ENCODE results near the gene SOX6. TPM values are rescaled to one million over a fixed set of nuclear protein-coding genes. Genes with fewer than 3 reads are reported as not detected.

The SOX6 gene
- total RNA-seq, 1 donor from 2014 or later, result 13.2 TPM

- H3K4me2 ChIP-seq (ENCODE audit: low read length), result no peak overlapping the region
- no peaks in the 10 kb centered on the region for H3K9me3 ChIP-seq (ENCODE audit: insufficient read depth, low read depth, low read length)
- H4K20me1 ChIP-seq (ENCODE audit: insufficient read depth, low read length), result no peaks in the 10 kb centered on the region
- H3K9ac ChIP-seq (ENCODE audit: low read length), result no peak overlapping the region
- DNase-seq (ENCODE audit: low read depth), result no peak
- no peak overlapping the region for H2AFZ ChIP-seq (ENCODE audit: low read depth, low read length)
- no peaks in the 10 kb centered on the region for H3K36me3 Mint-ChIP-seq (ENCODE audit: low read depth, unreplicated experiment)
- no peaks in the 10 kb centered on the region for H3K9me3 Mint-ChIP-seq (ENCODE audit: unreplicated experiment)
- no peaks in the 10 kb centered on the region for H3K36me3 ChIP-seq (ENCODE audit: insufficient read depth, low read length)
- peak overlapping the region; percentile 59 for H3K27ac Mint-ChIP-seq (ENCODE audit: unreplicated experiment)
- no peak for FAIRE-seq
- H3K4me1 ChIP-seq (ENCODE audit: insufficient read depth, low read length), result no peaks in the 10 kb centered on the region
- no peak for TF ChIP-seq EZH2 (IDR thresholded peaks at IDR 0.05; ENCODE audit: insufficient read depth, low read length)
- TF ChIP-seq CTCF (IDR thresholded peaks at IDR 0.05; ENCODE audit: insufficient read depth, low read depth, low read length), result no peak
- no peak overlapping the region for H3K4me3 Mint-ChIP-seq (ENCODE audit: unreplicated experiment)
- no peaks in the 10 kb centered on the region for H3K27me3 Mint-ChIP-seq (ENCODE audit: low read depth, unreplicated experiment)
- H3K4me3 ChIP-seq (ENCODE audit: insufficient read depth, low read depth, low read length), result no peak overlapping the region
- no peaks in the 10 kb centered on the region for H3K79me2 ChIP-seq (ENCODE audit: insufficient read depth, low read length)
- H3K27ac ChIP-seq (ENCODE audit: low read depth, low read length), result no peak overlapping the region
- peaks cover 8% of the 10 kb centered on the region for H3K4me1 Mint-ChIP-seq (ENCODE audit: low read depth, unreplicated experiment)
- no peaks in the 10 kb centered on the region for H3K27me3 ChIP-seq (ENCODE audit: insufficient read depth, low read length)
Observed at GRCh38 chr11:16239141-16240105, 116.9 kb downstream of the SOX6 start.

- Mint-ChIP-seq H3K4me3 (ENCODE audit: unreplicated experiment) (no peak overlapping the region), H3K27ac (ENCODE audit: unreplicated experiment) (no peak overlapping the region), H3K4me1 (ENCODE audit: low read depth, unreplicated experiment) (peaks cover 9% of the 10 kb centered on the region), H3K9me3 (ENCODE audit: unreplicated experiment) (no peaks in the 10 kb centered on the region), H3K27me3 (ENCODE audit: low read depth, unreplicated experiment) (no peaks in the 10 kb centered on the region), H3K36me3 (ENCODE audit: low read depth, unreplicated experiment) (no peaks in the 10 kb centered on the region)
- Histone ChIP-seq H3K79me2 (ENCODE audit: insufficient read depth, low read length) (no peaks in the 10 kb centered on the region), H3K4me2 (ENCODE audit: low read length) (no peak overlapping the region), H3K4me1 (ENCODE audit: insufficient read depth, low read length) (no peaks in the 10 kb centered on the region), H3K36me3 (ENCODE audit: insufficient read depth, low read length) (no peaks in the 10 kb centered on the region), H3K27ac (ENCODE audit: low read depth, low read length) (no peak overlapping the region), H3K9me3 (ENCODE audit: insufficient read depth, low read depth, low read length) (no peaks in the 10 kb centered on the region), H2AFZ (ENCODE audit: low read depth, low read length) (no peak overlapping the region), H3K4me3 (ENCODE audit: insufficient read depth, low read depth, low read length) (no peak overlapping the region), H3K27me3 (ENCODE audit: insufficient read depth, low read length) (no peaks in the 10 kb centered on the region), H3K9ac (ENCODE audit: low read length) (no peak overlapping the region), H4K20me1 (ENCODE audit: insufficient read depth, low read length) (no peaks in the 10 kb centered on the region)
- TF ChIP-seq EZH2 (IDR thresholded peaks at IDR 0.05; ENCODE audit: insufficient read depth, low read length), result no peak
- no peak for TF ChIP-seq CTCF (IDR thresholded peaks at IDR 0.05; ENCODE audit: insufficient read depth, low read depth, low read length)
- DNase-seq (ENCODE audit: low read depth) (peak; percentile 2), FAIRE-seq (no peak)
Observed at GRCh38 chr11:16226245-16226644, 130.1 kb downstream of the SOX6 start.

DNA sequence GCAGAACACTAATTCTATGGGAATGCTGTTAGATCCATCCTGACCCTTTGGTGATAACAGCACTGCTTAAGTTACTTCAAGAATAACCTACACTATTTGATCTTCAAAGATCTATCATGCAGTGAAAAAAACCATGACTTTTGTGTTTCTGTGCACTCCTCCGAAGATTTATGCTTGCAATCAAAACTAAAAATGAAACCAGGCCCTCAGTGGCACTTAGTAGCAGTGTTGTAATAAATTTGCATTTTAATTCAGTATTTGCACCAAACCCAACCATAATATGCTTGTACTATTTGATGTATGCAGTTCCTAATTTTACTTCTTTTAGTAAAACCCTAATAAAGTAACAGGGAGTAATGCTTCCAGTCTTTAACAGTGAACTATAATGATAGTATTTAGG, 130.7 kb downstream of the SOX6 start:
- Mint-ChIP-seq H3K9me3 (ENCODE audit: unreplicated experiment) (no peaks in the 10 kb centered on the region), H3K36me3 (ENCODE audit: low read depth, unreplicated experiment) (no peaks in the 10 kb centered on the region), H3K4me1 (ENCODE audit: low read depth, unreplicated experiment) (peaks cover 9% of the 10 kb centered on the region), H3K27ac (ENCODE audit: unreplicated experiment) (no peak overlapping the region), H3K4me3 (ENCODE audit: unreplicated experiment) (no peak overlapping the region), H3K27me3 (ENCODE audit: low read depth, unreplicated experiment) (no peaks in the 10 kb centered on the region)
- FAIRE-seq, result no peak
- TF ChIP-seq EZH2 (IDR thresholded peaks at IDR 0.05; ENCODE audit: insufficient read depth, low read length) (no peak), CTCF (IDR thresholded peaks at IDR 0.05; ENCODE audit: insufficient read depth, low read depth, low read length) (no peak)
- no peak overlapping the region for H3K4me3 ChIP-seq (ENCODE audit: insufficient read depth, low read depth, low read length)
- no peak overlapping the region for H3K27ac ChIP-seq (ENCODE audit: low read depth, low read length)
- no peaks in the 10 kb centered on the region for H3K79me2 ChIP-seq (ENCODE audit: insufficient read depth, low read length)
- H3K27me3 ChIP-seq (ENCODE audit: insufficient read depth, low read length), result no peaks in the 10 kb centered on the region
- H3K36me3 ChIP-seq (ENCODE audit: insufficient read depth, low read length), result no peaks in the 10 kb centered on the region
- no peak for DNase-seq (ENCODE audit: low read depth)
- H2AFZ ChIP-seq (ENCODE audit: low read depth, low read length), result no peak overlapping the region
- H3K4me1 ChIP-seq (ENCODE audit: insufficient read depth, low read length), result no peaks in the 10 kb centered on the region
- H3K9ac ChIP-seq (ENCODE audit: low read length), result no peak overlapping the region
- no peak overlapping the region for H3K4me2 ChIP-seq (ENCODE audit: low read length)
- no peaks in the 10 kb centered on the region for H4K20me1 ChIP-seq (ENCODE audit: insufficient read depth, low read length)
- no peaks in the 10 kb centered on the region for H3K9me3 ChIP-seq (ENCODE audit: insufficient read depth, low read depth, low read length)

Data from astrocyte (in vitro differentiated cells and primary cell).